Naive thymus-derived CD4-positive, alpha-beta T cell (primary cell): ENCODE results near the gene FBXO4. TPM values are rescaled to one million over a fixed set of nuclear protein-coding genes. Genes with fewer than 3 reads are reported as not detected.
A peak's percentile ranks its signal among the peaks of the same experiment; 100 is the strongest.

Source experiments
- ATAC-seq: fragments of 150-1000 bp; cut with Tn5 transposase; 2 replicates; pipeline ENCODE4 v1.10.0; 2021; ENCODE audit warnings: mild to moderate bottlenecking, moderate library complexity
- CTCF ChIA-PET: fragments of 350-600 bp; sonication (Branson Sonifier 250); formaldehyde crosslinking; loops from one replicate; lab custom pipeline; 2021; ENCODE audit warnings: antibody characterized with exemption; lab: Charles Lee
- POLR2A ChIA-PET: fragments of 350-600 bp; sonication (Branson Sonifier 250); formaldehyde crosslinking; loops from one replicate; lab custom pipeline; 2021; ENCODE audit warnings: antibody characterized with exemption, inconsistent platforms; lab: Charles Lee
- DNase-seq, 9 donors: peaks; one replicate each; pipeline versions ENCODE4 v3.0.0 to v3.0.0-alpha.2; 2020 to 2022; ENCODE audit warnings: mixed read lengths in 1 of 9
- H3K27ac ChIP-seq: one replicate; pipeline ENCODE4 v1.7.0; 2013; ENCODE audit warnings: mild to moderate bottlenecking, low read depth, low read length, moderate library complexity
- H3K27me3 ChIP-seq, 2 donors: one replicate each; pipeline ENCODE4 v1.7.0; 2013; ENCODE audit warnings: low read length in 2 of 2, mild to moderate bottlenecking in 2 of 2, moderate library complexity in 2 of 2; ENCODE audit not compliant: control insufficient read depth in 2 of 2, insufficient read depth in 2 of 2
- H3K36me3 ChIP-seq, 3 experiments: 1 replicate in 2 of 3; 2 replicates in 1 of 3; pipeline ENCODE4 v1.7.0; 2013; ENCODE audit warnings: low read length in 3 of 3, mild to moderate bottlenecking in 3 of 3, moderate library complexity in 1 of 3; ENCODE audit not compliant: insufficient read depth in 3 of 3, control insufficient read depth in 2 of 3
- H3K4me1 ChIP-seq, 2 donors: one replicate each; pipeline ENCODE4 v1.7.0; 2013; ENCODE audit warnings: low read length in 2 of 2, mild to moderate bottlenecking in 2 of 2, moderate library complexity in 1 of 2; ENCODE audit not compliant: control insufficient read depth in 2 of 2, insufficient read depth in 2 of 2
- H3K4me3 ChIP-seq: 2 replicates; pipeline ENCODE4 v1.7.0; 2013; ENCODE audit warnings: mild to moderate bottlenecking, low read length
- H3K9me3 ChIP-seq, 3 experiments: 1 replicate in 2 of 3; 2 replicates in 1 of 3; pipeline ENCODE4 v1.7.0; 2013; ENCODE audit warnings: low read length in 3 of 3; ENCODE audit not compliant: control insufficient read depth in 2 of 3
- H3K27ac Mint-ChIP-seq, 9 donors: one replicate each; pipeline ENCODE4 v1.8.0; 2020 to 2022; ENCODE audit warnings: mixed read lengths in 9 of 9, mild to moderate bottlenecking in 8 of 9, moderate library complexity in 5 of 9, inconsistent platforms in 2 of 9
- H3K27me3 Mint-ChIP-seq, 5 donors: one replicate each; pipeline ENCODE4 v1.8.0; 2021 to 2022; ENCODE audit warnings: mixed read lengths in 5 of 5, mild to moderate bottlenecking in 1 of 5
- H3K36me3 Mint-ChIP-seq, 5 donors: one replicate each; pipeline ENCODE4 v1.8.0; 2020 to 2022; ENCODE audit warnings: mixed read lengths in 5 of 5, mild to moderate bottlenecking in 3 of 5, inconsistent platforms in 1 of 5
- H3K4me1 Mint-ChIP-seq, 7 donors: one replicate each; pipeline ENCODE4 v1.8.0; 2020 to 2022; ENCODE audit warnings: mixed read lengths in 7 of 7, mild to moderate bottlenecking in 3 of 7, inconsistent platforms in 1 of 7
- H3K4me3 Mint-ChIP-seq, 10 donors: one replicate each; pipeline ENCODE4 v1.8.0; 2020 to 2022; ENCODE audit warnings: mild to moderate bottlenecking in 10 of 10, mixed read lengths in 10 of 10, moderate library complexity in 6 of 10, inconsistent platforms in 2 of 10
- H3K9me3 Mint-ChIP-seq, 11 donors: one replicate each; pipeline ENCODE4 v1.8.0; 2020 to 2022; ENCODE audit warnings: mixed read lengths in 11 of 11, mild to moderate bottlenecking in 4 of 11, inconsistent platforms in 1 of 11, moderate library complexity in 1 of 11
- intact Hi-C, 2 donors: fragments of 100-400 bp; cut with micrococcal nuclease; formaldehyde crosslinking; loops; one replicate each; pipeline ENCODE4 v1.15.1; 2023
- polyA plus RNA-seq, 2 donors: library from polyadenylated mRNA; unstranded; fragments of 300-500 nt; fragmentation: Illumina TruSeq; gene quantifications; one replicate each; pipeline ENCODE4 v1.2.3, GENCODE V29; 2021
- total RNA-seq, 6 experiments: library from RNA in 5 of 6; stranded (reverse) in 5 of 6; gene quantifications; 1 replicate in 5 of 6; 2 replicates in 1 of 6; pipeline ENCODE4 v1.2.3 and lab custom pipeline; 2021 to 2026

FBXO4 gene
- total RNA-seq, result 10 to 100 TPM; 10.9 to 15.0 (median 14.6) TPM
- 10 to 100 TPM; 16.9 to 23.5 TPM for polyA plus RNA-seq
- 10.4 reads per million, percentile 36 among the genes with 10 or more reads in this experiment for total RNA-seq (lab: John Stamatoyannopoulos, UW)

DNA sequence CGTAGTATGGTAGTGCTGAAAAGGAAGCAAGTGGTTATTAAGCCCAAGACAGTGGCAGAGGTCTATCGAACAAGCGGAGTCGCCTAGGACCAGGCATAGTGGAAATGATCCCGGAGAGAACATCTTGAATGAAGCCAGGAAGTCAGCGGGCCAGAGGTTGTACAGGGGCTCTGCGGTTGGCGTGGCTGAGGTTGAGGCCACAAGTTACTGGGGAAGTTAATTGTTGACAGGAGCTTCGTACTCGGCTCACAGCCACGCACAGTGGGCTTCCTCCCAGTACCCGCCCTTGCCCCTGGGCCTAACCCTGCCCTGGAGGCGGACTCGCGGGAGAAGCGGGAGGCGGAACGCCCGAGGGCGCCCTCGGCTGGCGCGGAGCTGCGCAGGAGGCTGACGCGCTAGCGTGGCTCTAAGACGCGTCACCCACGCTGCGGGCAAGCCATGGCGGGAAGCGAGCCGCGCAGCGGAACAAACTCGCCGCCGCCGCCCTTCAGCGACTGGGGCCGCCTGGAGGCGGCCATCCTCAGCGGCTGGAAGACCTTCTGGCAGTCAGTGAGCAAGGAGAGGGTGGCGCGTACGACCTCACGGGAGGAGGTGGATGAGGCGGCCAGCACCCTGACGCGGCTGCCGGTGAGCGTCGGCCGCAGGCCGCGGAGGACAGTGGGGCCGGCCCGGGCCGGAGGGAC, at the start of gene FBXO4:
FBXO4 (plus strand) TSS at position 410 of the 683 bp plus-strand sequence; CDS start at position 439, 29 bp downstream.
- H3K27ac Mint-ChIP-seq, result peak within 1 kb of the TSS; percentile 93 to 100 (median 97)
- intact Hi-C loops, result loop anchor here (1.0 to 10.0 kb wide), 13 partner anchors 21 to 1677 kb away; partner anchors contain the start of genes OXCT1 (in 2 of the 2), RIMOC1 (in 2 of the 2), TMEM267 (in 2 of the 2) and CCDC152 (in 1 of the 2)
- H3K36me3 Mint-ChIP-seq, result peaks cover 0 to 20% (median 7%) of the 10 kb centered on the region in 5 donors
- Histone ChIP-seq H3K9me3 (no peaks in the 10 kb centered on the region), H3K4me1 (peaks cover 6 to 14% of the 10 kb centered on the region in 2 donors), H3K27me3 (no peaks in the 10 kb centered on the region), H3K36me3 (peaks cover 0 to 10% (median 0%) of the 10 kb centered on the region in 3 experiments), H3K27ac (peak within 1 kb of the TSS; percentile 96), H3K4me3 (peak within 1 kb of the TSS; percentile 85)
- H3K4me1 Mint-ChIP-seq, result peaks cover 9 to 43% (median 25%) of the 10 kb centered on the region in 7 donors
- H3K4me3 Mint-ChIP-seq, result peak within 1 kb of the TSS; percentile 83 to 93 (median 88)
- H3K27me3 Mint-ChIP-seq, result no peaks in the 10 kb centered on the region
- ATAC-seq, result peak; percentile 97
- CTCF ChIA-PET, result interaction anchor here (0.6 to 1.7 kb wide), 4 partner anchors 21 to 71 kb away, joined by 3 to 5 read pairs (median 3); partner anchors contain the start of gene RIMOC1
- peak; percentile 79 to 92 (median 88) for DNase-seq
- no peaks in the 10 kb centered on the region for H3K9me3 Mint-ChIP-seq
- POLR2A ChIA-PET, result interaction anchor here (0.5 to 5.9 kb wide), 19 partner anchors 8 to 1559 kb away, joined by 3 to 54 read pairs (median 4); partner anchors contain the start of genes OXCT1, RIMOC1 and TMEM267

GRCh38 chr5:41876678-41877077, 48.4 kb upstream of the FBXO4 start:
- POLR2A ChIA-PET, result interaction anchor here (4.0 kb wide), 1 partner anchor 28 kb away, joined by 27 read pairs; the partner anchor contains the start of gene RIMOC1
- Histone ChIP-seq H3K9me3 (no peaks in the 10 kb centered on the region), H3K27ac (no peak overlapping the region), H3K4me3 (no peak overlapping the region), H3K4me1 (no peaks in the 10 kb centered on the region), H3K36me3 (no peaks in the 10 kb centered on the region), H3K27me3 (no peaks in the 10 kb centered on the region)
- H3K9me3 Mint-ChIP-seq, result peaks cover 0 to 3% (median 0%) of the 10 kb centered on the region in 11 donors
- ATAC-seq (no peak), DNase-seq (no peak)
- H3K4me3 Mint-ChIP-seq, result no peak overlapping the region
- H3K27me3 Mint-ChIP-seq, result peaks cover 3 to 16% (median 8%) of the 10 kb centered on the region in 5 donors
- intact Hi-C loops, result loop anchor here in 1 of 2 donors (10.0 kb wide), 1 partner anchor 1192 kb away; no protein-coding TSS in a partner anchor
- no peak overlapping the region for H3K27ac Mint-ChIP-seq
- H3K36me3 Mint-ChIP-seq, result peaks cover 0 to 3% (median 0%) of the 10 kb centered on the region in 5 donors
- CTCF ChIA-PET, result interaction anchor here (0.5 to 1.6 kb wide), 2 partner anchors 21 to 52 kb away, joined by 4 to 5 read pairs; no protein-coding TSS in a partner anchor
- H3K4me1 Mint-ChIP-seq, result peaks cover 0 to 15% (median 8%) of the 10 kb centered on the region in 7 donors

DNA sequence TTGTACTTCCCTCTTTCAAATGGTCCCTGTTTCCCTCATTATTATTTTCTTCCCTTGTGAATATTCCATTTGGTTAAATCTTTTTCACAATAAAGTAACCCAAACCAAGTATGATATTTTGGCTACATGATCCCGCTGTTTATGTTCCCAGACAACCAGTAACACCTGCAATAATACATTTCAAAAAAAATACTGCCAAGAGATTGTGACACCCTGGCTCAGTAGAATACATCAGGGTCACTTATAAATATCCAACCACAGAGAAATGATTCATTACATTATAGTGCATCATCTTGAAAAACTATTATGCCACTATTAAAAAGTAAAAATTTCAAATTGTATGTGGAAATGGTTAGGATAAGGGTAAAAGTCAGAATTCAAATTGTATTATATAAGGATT, 47.7 kb upstream of the FBXO4 start:
- Histone ChIP-seq H3K4me3 (no peak overlapping the region), H3K27me3 (no peaks in the 10 kb centered on the region), H3K27ac (no peak overlapping the region), H3K4me1 (no peaks in the 10 kb centered on the region), H3K36me3 (no peaks in the 10 kb centered on the region), H3K9me3 (no peaks in the 10 kb centered on the region)
- intact Hi-C loops, result loop anchor here in 1 of 2 donors (10.0 kb wide), 1 partner anchor 1193 kb away; no protein-coding TSS in a partner anchor
- Mint-ChIP-seq H3K27ac (peak overlapping the region in 1 of 9 donors; percentile 17), H3K4me1 (peaks cover 0 to 15% (median 8%) of the 10 kb centered on the region in 7 donors), H3K36me3 (peaks cover 0 to 3% (median 0%) of the 10 kb centered on the region in 5 donors), H3K4me3 (no peak overlapping the region), H3K27me3 (peaks cover 5 to 16% (median 8%) of the 10 kb centered on the region in 5 donors), H3K9me3 (peaks cover 0 to 3% (median 0%) of the 10 kb centered on the region in 11 donors)
- ChIA-PET CTCF (interaction anchor here (1.6 kb wide), 1 partner anchor 21 kb away, joined by 4 read pairs; no protein-coding TSS in a partner anchor), POLR2A (interaction anchor here (4.0 kb wide), 1 partner anchor 27 kb away, joined by 27 read pairs; the partner anchor contains the start of gene RIMOC1)
- ATAC-seq, result no peak
- no peak for DNase-seq

DNA sequence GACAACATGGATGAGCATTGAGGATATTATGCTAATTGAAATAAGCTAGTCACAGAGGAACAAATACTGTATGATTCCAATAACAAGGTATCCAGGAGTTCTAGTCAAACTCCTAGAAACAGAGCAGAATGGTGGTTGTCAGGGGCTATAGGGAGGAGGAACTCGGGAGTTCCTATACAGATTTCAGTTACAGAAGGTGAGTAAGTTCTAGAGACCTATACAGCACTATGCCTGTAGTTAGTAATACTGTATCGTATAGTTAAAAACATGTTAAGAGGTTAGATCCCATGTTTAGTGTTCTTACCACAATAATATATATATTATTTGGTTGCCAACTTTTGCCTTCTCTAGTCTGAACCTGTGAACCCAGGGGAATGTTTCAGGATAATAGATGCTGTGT, 46.9 kb upstream of the FBXO4 start:
- CTCF ChIA-PET, result no interaction called here
- intact Hi-C loops, result loop anchor here in 1 of 2 donors (10.0 kb wide), 1 partner anchor 1193 kb away; no protein-coding TSS in a partner anchor

DNA sequence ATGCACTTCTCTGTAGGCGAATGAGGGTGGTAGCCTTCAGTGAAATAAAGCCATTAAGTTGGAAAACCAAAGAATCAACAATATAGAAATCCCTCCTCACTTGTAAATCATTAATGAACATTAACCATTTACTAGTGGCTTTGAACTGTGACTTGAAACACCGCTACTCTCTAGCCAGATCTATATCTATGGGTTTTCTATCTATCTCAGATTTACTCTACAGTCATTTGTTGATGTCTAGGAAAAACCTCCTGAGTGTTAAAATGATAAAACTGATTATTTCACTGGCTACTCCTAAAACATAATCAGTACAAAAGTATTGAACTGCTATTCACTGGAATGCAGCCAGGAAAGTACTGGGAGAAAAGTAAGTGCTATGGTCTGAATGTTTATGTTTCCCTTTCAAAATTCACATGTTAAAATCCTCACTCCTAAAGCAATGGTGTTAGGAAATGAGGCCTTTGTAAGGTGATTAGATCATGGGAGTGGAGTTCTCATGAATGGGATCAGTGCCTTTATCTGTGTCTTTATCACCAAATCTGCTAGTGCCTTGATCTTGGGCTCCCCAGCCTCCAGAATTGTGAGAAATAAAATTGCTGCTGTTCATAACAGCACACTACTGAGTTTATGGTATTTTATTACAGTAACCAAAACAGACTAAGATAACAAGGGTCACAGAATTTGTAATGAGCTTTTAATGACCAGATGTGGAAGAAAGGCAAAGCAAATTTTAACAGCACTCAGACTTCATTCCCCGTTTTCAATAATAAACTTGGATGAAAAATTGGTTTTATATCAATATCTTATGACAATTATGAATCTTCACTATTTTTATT, 46.2 kb upstream of the FBXO4 start:
- Histone ChIP-seq H3K27ac (no peak overlapping the region), H3K36me3 (no peaks in the 10 kb centered on the region), H3K27me3 (no peaks in the 10 kb centered on the region), H3K4me3 (no peak overlapping the region), H3K4me1 (no peaks in the 10 kb centered on the region), H3K9me3 (no peaks in the 10 kb centered on the region)
- H3K36me3 Mint-ChIP-seq, result peaks cover 0 to 3% (median 0%) of the 10 kb centered on the region in 5 donors
- H3K27me3 Mint-ChIP-seq, result peaks cover 7 to 16% (median 12%) of the 10 kb centered on the region in 5 donors
- POLR2A ChIA-PET, result interaction anchor here (0.6 kb wide), 1 partner anchor 1044 kb away, joined by 3 read pairs; the partner anchor contains the start of gene RPL37
- H3K9me3 Mint-ChIP-seq, result peaks cover 0 to 3% (median 0%) of the 10 kb centered on the region in 11 donors
- CTCF ChIA-PET, result no interaction called here
- H3K27ac Mint-ChIP-seq, result no peak overlapping the region
- DNase-seq (no peak), ATAC-seq (no peak)
- H3K4me3 Mint-ChIP-seq, result no peak overlapping the region
- intact Hi-C loops, result loop anchor here in 1 of 2 donors (10.0 kb wide), 1 partner anchor 1194 kb away; no protein-coding TSS in a partner anchor
- peaks cover 0 to 16% (median 7%) of the 10 kb centered on the region in 7 donors for H3K4me1 Mint-ChIP-seq

More for the DNA sequence above, 46.9 kb upstream of the FBXO4 start:
- no peak overlapping the region for H3K4me3 ChIP-seq
- no peaks in the 10 kb centered on the region for H3K9me3 ChIP-seq
- no peaks in the 10 kb centered on the region for H3K36me3 ChIP-seq
- H3K27me3 ChIP-seq, result no peaks in the 10 kb centered on the region
- H3K9me3 Mint-ChIP-seq, result peaks cover 0 to 3% (median 0%) of the 10 kb centered on the region in 11 donors
- H3K27me3 Mint-ChIP-seq, result peaks cover 6 to 16% (median 8%) of the 10 kb centered on the region in 5 donors
- H3K4me1 Mint-ChIP-seq, result peaks cover 0 to 17% (median 8%) of the 10 kb centered on the region in 7 donors
- no peak overlapping the region for H3K27ac Mint-ChIP-seq
- POLR2A ChIA-PET, result no interaction called here
- H3K27ac ChIP-seq, result no peak overlapping the region
- H3K4me3 Mint-ChIP-seq, result no peak overlapping the region
- no peaks in the 10 kb centered on the region for H3K4me1 ChIP-seq
- DNase-seq (no peak), ATAC-seq (no peak)
- peaks cover 0 to 3% (median 0%) of the 10 kb centered on the region in 5 donors for H3K36me3 Mint-ChIP-seq
